Measurements from ENCODE around the gene DZIP1L.
A peak's percentile ranks its signal among the peaks of the same experiment; 100 is the strongest.

Gene DZIP1L

DNA sequence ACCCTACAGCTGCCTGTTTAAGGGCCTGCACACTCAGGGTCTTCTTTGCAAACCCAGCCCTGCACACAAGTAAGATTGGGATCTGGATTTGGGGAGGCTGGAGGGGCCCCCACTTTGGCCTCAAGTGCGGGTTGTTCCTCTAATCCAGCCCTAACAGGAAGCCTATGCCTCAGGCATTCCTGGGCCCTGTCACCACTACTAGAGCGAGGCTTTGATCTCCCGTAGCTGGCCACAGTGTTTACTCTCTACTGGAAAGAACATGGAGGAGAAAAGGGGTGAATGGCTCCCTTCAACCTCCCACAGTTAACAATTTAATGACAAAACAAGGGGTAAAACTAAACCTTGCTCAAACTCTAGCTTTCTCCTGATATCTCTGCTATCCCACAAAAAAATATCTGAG lies 48.4 kb downstream of the DZIP1L start:
- no peak for DNase-seq

DNA sequence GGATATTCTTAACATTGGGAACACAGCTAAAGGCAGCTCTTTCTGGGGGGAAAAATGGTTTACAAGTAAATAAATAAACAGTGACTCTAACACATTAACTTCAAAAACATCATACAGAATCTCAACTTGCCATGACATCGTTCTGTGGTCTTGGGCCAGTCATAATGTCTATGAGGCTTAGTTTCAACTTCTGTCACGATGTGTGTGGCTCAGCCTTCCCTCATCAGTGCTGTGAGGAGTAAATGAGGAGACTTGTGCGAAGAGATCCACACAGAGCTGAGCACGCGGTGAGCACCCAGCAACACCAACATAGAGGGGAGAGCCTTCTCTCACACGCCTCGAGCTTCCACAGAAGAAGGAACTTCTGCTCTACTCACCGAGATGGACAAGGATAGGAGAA lies 49.0 kb downstream of the DZIP1L start:
- no peak for DNase-seq

GRCh38 chr3:138065949-138066348 lies 49.5 kb downstream of the DZIP1L start:
- DNase-seq = no peak

- DNase-seq = no peak
These were observed 52.0 kb downstream of the DZIP1L start for GRCh38 chr3:138063416-138063815.

DNA sequence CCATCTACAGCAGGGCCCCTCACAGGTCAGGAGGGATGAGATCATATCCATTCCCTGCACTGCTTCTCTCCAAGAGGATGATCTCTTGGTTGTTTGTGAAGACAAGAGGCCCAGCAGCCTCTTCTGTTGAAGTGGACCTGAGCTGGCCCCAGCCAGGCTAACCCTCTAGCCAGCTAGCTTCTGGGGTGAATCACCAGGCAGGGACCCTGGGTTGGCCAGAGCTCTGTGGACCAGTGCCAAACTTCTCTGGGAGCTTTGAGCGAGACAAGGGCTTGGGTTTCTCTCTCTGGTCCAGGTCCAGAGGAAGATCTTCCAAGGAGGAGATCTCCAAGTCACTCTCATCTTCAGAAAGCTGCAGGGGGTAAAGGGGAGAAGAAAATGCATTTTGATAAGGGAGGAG lies 52.8 kb downstream of the DZIP1L start:
- DNase-seq = peak; percentile 61

DNA sequence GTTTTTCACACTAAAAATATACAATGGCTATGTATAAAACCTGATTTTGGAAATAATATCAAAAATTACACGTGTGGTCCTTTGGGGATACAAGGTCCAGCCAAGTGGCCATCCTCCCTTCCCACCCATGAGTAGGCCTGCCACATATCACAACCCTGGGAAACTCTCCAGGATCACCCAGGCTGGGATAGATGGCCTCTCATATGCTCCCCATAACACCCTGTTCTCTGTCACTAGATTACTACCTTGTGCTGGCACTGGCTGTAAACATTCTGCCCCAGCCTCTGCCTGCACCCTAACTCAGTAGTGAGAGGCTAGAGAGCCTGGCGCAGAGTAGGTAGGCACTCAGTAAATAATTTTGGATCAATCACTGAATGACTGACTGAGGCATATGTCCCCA lies 53.4 kb downstream of the DZIP1L start:
- DNase-seq = no peak

- no peak for DNase-seq
These were observed 54.6 kb downstream of the DZIP1L start for GRCh38 chr3:138060792-138061191.

DNA sequence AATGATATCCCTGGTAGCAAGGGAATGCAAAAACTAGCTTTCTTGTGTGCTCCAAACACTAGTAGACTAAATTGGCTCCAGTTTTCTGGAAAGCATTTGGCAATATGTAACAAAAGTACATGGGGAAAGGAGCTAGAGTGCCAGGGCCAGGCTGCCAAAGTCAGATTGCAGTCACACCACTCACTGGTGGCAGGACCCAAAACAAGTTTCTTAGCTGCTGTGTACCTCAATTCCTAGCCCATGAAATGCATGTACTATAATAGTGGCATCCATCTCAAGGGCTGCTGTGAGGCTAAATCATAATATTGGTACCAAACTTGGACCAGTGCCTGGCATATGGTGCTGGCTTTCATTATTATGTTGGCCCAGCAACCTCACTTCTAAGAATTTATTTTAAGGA lies 56.1 kb downstream of the DZIP1L start:
- no peak for DNase-seq

DNA sequence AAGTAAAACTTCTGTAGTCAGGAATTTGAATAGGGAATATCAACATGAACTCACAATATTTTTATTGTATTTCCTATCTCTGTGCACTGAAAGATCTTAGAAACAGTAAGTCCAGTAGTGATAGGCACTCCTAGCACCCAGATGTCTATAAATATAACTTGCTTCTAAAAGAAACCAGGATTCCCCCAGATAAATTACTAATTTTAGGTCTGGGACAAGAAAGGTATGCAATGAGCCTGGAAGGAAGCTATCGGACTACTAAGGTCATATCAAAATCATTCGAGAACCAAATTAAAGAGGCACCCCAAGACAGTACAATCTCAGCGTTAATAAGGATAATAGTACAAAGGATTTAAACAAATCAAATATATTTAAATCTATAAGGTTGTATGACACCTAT lies 58.0 kb downstream of the DZIP1L start:
- DNase-seq = no peak

- DNase-seq = no peak
These were observed 61.4 kb downstream of the DZIP1L start for GRCh38 chr3:138054057-138054456.

GRCh38 chr3:138051947-138052802 lies 63.2 kb downstream of the DZIP1L start:
- DNase-seq = peak; percentile 59

DNA sequence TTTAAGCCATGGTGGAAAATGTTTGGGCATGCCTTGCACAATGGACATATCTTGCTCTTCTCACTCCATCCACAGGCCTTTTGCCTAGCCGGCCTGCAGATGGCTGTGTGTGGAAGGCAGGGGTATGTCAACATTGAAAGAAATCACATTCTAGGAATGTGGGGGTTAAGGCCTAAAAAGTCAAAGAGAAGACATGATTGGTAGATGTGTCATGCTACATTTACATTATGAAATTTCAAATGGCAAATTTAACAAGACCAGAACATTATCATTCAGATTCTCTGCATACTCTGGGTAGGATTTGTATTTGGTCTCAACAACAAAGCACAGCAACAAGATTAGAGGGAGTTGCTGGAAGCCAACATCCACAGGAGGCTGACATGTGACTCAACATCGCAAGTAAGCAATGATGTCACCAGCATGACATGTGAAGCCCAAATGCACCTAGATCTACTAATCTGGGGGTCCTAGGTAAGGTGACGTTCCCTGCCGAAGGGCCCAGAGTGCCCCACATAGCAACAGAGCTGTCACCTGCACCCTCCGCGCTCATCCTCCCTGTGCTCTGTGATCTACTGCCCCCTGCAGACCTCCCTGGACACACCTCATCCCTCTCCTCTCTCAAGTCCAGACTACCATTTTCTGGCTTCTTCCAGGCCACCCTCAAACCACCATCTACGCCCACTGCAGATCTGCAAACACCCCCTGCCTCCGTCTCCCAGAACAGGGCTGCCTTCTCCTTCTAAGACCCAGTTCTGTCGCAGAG lies 66.1 kb downstream of the DZIP1L start:
- DNase-seq = peak; percentile 73

GRCh38 chr3:138047596-138048158 lies 67.7 kb downstream of the DZIP1L start:
- no peak for DNase-seq

DNA sequence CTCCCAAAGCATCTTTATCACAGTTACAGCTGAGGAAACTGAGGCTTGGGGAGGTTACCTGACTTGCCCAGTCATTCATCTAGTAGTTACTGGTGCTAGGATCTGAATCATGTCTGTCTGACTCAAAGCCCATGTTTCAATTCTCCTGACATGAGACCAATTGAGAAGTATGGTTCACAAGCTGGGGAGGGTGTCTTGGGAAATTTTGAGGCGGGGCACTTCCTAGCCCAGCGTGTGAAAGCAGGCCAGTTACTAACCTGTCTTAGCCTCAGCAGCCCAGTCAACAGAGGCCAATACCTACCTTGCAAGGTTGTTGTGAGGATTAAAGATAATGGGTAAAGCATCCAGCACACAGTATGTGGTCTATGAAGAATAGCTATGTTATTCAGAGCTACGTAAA lies 68.5 kb downstream of the DZIP1L start:
- no peak for DNase-seq

DNA sequence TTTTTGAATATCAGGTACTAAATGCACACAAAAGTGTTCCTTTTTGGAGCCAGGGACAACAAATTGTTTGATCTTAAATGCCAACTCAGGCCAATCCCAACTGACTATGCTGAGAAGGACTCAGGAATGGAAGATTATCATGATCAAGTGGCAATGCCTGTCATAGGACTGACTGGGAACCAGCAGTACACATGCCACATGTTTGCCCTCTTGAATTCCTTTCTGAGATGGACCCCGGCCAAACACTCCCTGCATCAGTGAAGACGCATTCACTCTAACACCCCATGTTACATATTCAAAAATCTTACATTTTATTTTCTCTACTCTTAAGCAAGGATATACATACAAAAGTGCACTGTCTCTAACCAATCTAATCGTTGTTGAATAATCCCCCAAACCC lies 69.3 kb downstream of the DZIP1L start:
- no peak for DNase-seq

DNA sequence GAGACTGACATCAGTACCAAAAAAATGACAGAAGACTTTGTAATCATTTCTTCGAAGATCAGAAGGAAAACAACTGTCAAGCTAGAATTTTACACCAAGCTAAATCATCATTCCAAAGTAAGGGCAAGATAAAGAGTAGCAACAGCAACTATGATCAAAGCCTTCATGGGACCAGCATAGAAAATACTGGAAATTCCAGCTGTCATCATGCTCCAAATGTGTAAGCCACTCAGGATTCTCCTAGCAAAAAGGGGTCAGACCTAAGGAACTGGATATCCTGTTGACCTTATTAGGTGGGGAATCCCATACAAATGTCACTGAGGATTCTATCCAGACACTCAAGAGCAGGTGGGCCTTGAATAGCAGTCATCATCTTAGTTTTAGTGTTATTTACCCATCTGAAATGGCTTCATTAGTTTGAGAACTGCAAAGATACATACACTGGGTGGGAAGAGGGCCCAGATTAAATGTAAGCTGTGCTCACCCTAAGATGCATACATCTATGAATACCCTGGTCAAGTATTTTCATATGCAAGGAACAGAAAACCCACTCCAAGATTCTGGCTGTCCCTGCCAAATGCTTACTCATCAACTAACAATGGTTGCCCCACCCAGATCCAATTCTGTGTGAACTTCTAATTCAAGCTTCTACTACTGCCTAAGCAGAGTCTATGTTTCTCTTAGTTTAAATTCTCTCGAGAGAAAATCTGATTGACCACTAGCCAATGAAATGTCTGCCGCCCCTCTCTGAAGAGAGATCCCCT lies 72.0 kb downstream of the DZIP1L start:
- peak; percentile 94 for DNase-seq

DNA sequence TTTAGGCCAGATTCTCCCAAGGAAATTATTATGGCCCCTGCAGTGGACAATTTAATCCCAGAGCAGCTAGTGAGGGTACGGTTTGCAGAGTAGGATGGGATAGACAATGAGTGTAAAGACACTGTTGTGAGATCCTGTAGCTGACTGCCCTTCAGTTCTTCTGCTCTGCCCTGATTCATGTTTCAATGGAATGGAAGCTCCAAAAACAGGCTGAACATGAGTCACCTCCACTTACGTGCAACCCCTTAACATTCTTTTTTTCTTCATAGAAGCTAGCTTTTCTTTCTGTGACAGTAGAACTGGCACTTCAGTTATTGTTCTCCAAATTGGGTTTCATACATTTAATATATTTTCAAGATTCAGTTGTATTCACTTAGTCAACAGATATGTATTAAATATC lies 73.4 kb downstream of the DZIP1L start:
- DNase-seq = peak; percentile 76

DNA sequence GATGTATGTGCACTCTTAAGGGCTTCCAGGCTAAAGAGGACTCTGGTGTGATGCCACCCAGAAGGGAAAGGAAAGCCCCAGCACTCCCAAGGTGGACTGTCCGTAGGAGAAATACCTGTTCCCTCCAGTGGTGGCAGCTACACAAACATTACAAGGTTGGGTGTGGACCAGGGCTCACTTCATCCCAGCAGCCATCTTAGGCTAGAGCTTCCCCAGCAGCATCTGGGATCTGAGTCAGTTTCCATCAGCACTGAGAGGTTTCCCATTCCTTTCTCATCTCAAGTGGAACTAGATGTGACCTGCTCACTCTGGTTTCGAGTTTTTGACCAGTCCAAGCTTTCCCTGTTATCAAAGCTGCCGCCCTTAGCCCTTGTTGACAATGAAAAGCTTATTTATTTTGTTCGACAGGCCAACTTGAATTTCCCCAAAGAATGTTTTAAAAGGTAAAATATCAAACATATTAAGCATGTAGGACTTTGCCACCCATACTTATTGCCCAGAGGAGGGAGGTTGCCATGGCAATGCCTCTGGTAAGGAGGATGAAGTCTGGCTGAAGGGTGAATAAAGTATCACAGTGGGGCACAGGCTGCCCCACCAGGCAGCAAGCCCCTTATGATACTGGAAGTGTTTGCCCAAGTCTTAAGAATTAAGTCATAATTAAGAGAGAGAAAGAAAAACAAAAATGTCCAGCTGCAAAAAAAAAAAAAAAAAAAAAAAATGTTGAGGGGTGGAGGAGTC lies 76.5 kb downstream of the DZIP1L start:
- no peak for DNase-seq

DNA sequence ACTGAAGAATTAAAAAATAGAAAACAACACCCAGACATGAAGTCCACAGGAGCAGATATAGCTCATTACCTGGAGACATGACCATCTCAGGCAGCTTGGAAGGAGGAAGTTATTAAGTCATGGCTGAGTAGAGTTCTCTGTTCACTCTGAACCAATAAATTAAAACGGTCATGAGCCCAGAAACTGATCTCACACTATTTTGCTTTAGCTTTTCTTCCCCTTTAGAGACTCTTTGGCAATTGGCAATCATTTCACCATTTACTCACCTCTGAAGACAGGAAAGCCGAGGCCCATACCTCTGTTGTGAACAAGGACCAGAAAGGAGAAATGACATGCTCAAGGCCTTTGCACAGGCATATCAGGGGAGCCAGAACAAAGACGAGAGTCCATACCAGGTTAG lies 78.8 kb downstream of the DZIP1L start:
- no peak for DNase-seq

GRCh38 chr3:138034918-138035317 lies 80.5 kb downstream of the DZIP1L start:
- no peak for DNase-seq

DNA sequence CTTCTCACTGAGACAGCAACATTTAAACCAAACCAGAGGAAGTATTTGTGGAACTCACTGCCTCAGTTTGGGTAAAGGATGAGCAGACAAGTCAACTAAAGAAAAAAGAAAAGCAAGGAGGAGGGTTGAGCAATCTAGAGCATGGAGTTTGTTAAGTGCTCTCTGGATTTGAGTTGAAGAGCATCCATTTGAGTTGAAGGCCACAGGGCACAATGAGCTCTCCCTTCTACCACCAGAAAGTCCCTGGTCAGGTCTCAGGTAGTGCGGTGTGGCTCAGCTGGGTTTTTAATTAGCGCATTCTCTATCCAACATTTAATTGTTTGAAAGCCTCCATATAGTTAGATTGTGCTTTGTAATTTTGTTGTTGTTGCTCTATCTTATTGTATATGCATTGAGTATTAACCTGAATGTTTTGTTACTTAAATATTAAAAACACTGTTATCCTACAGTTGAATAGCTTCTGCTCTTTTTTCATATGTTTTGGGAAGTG lies 82.2 kb downstream of the DZIP1L start:
- DNase-seq = no peak

DNA sequence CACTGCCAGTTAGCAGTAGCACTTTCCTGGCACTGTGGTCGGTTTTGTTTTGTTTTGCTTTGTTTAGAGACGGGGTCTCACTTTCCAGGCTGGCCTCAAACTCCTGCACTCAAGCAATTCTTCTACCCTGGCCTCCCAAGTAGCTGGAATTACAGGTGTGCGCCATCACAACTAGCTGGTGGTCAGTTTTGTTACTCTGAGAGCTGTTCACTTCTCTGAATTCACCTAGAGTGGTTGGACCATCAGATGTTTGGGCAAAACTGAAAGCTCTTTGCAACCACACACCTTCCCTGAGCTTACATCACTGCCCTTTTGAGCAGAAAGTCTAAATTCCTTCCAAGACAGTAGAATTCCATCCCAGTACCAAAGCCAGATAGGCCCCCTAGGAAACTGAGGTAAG lies 82.8 kb downstream of the DZIP1L start:
- no peak for DNase-seq

All from fibroblast of skin of scalp (primary cell).